Esophagus squamous epithelium (tissue), 5 donors: ENCODE measurements around the gene GRIP1. TPM values are rescaled to one million over a fixed set of nuclear protein-coding genes. Genes with fewer than 3 reads are reported as not detected.

ENCODE experiments used
- DNase-seq: peaks from one replicate; lab custom pipeline; 2025; lab: John Stamatoyannopoulos, UW
- H3K27ac ChIP-seq, 4 donors: fragments of 200-600 bp; sonication (generic); one replicate each; pipeline ENCODE4 v1.5.1; 2016 to 2019; ENCODE audit warnings: mild to moderate bottlenecking in 1 of 4
- H3K27me3 ChIP-seq, 4 donors: fragments of 200-600 bp; sonication (generic); 1 replicate in 3 of 4; 2 replicates in 1 of 4; pipeline versions ENCODE4 v1.5.1 to v1.6.0; 2017 to 2021; ENCODE audit warnings: antibody characterized with exemption in 1 of 4
- H3K36me3 ChIP-seq, 3 donors: fragments of 200-600 bp; sonication (generic); one replicate each; pipeline ENCODE4 v1.5.1; 2016 to 2019
- H3K4me1 ChIP-seq, 3 donors: fragments of 200-600 bp; sonication (generic); one replicate each; pipeline ENCODE4 v1.5.1; 2017 to 2019
- H3K4me3 ChIP-seq, 4 donors: fragments of 200-600 bp; sonication (generic); 1 replicate in 3 of 4; 2 replicates in 1 of 4; pipeline ENCODE4 v1.5.1; 2016 to 2019; ENCODE audit warnings: mild to moderate bottlenecking in 2 of 4, moderate library complexity in 1 of 4
- H3K9me3 ChIP-seq, 3 donors: fragments of 200-600 bp; sonication (generic); one replicate each; pipeline ENCODE4 v1.5.1; 2016 to 2019
- POLR2A ChIP-seq, 4 donors: fragments of 450-650 bp; IDR thresholded peaks; one replicate each; pipeline ENCODE4 v1.6.1; 2017; ENCODE audit warnings: antibody characterized with exemption in 4 of 4, mild to moderate bottlenecking in 4 of 4, moderate library complexity in 3 of 4
- WGBS, 2 donors: methylation state at CpG; one replicate each; pipeline ENCODE4 v1.1.5; 2018; 5-methylcytosine and 5-hydroxymethylcytosine counted together
- intact Hi-C: fragments of 100-400 bp; cut with DNase I; formaldehyde crosslinking; loops from one replicate; pipeline ENCODE4 v1.15.0; 2022
- total RNA-seq, 4 donors: library from RNA; depleted of rRNA; stranded (reverse); fragments of >200 nt; gene quantifications; one replicate each; pipeline ENCODE4 v1.1.0, GENCODE V29; 2016
- TF ChIP-seq, protein P1 (sequence below), 6 experiments: fragments of 450-650 bp in 4 of 6; fragments of 200-600 bp in 2 of 6; sonication (generic) in 2 of 6; IDR thresholded peaks; one replicate each; pipeline ENCODE4 v1.5.1; 2016 to 2019; ENCODE audit warnings: antibody characterized with exemption in 6 of 6, mild to moderate bottlenecking in 4 of 6, moderate library complexity in 4 of 6
- donor health status: DM: yes; HTN: yes; CAD: no.

The GRIP1 gene
- total RNA-seq, 4 donors from 2014 or later, result 4.9 to 15.9 (median 11.0) TPM

DNA sequence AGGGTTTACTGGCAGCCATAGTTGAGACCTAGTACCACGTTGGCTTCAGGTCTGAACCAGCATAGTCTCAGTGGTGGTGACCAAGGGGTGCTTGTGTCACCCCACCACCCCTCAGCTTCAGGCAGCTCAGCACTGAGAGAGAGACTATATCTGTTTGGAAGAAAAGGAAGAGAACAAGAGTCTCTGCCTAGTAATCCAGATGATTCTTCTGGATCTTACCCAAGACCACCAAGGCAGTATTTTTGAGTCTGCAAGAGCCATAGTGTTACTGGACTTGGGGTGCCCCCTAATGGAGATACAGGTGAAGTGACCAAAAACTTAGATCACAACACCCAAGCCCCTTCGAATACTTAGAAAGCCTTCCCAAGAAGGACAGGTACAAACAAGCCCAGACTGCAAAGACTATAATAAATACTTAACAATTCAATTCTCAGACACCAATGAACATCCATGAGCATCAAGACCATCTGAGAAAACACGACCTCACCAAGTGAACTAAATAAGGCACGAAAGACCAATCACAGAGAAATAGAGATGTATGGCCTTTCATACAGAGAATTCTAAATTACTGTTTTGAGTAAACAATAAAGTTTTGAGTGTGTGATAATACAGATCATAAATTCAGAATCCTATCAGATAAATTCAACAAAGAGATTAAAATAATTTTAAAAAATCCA is 269.5 kb downstream of the GRIP1 start:
- H3K27ac ChIP-seq, result no peak overlapping the region
- 51 to 69% methylated on average over 3 of the region's 4 CpGs for WGBS, 2 donors
- peaks cover 0 to 3% (median 0%) of the 10 kb centered on the region in 3 donors for H3K4me1 ChIP-seq
- no peak for TF ChIP-seq POLR2A (IDR thresholded peaks at IDR 0.05)
- TF ChIP-seq, protein P1, sequence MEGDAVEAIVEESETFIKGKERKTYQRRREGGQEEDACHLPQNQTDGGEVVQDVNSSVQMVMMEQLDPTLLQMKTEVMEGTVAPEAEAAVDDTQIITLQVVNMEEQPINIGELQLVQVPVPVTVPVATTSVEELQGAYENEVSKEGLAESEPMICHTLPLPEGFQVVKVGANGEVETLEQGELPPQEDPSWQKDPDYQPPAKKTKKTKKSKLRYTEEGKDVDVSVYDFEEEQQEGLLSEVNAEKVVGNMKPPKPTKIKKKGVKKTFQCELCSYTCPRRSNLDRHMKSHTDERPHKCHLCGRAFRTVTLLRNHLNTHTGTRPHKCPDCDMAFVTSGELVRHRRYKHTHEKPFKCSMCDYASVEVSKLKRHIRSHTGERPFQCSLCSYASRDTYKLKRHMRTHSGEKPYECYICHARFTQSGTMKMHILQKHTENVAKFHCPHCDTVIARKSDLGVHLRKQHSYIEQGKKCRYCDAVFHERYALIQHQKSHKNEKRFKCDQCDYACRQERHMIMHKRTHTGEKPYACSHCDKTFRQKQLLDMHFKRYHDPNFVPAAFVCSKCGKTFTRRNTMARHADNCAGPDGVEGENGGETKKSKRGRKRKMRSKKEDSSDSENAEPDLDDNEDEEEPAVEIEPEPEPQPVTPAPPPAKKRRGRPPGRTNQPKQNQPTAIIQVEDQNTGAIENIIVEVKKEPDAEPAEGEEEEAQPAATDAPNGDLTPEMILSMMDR (IDR thresholded peaks at IDR 0.05), result peak in 5 of 6 experiments; percentile 44 to 66 (median 49)
- no peaks in the 10 kb centered on the region for H3K27me3 ChIP-seq
- intact Hi-C loops, result no loop called here
- DNase-seq, result no peak
- no peaks in the 10 kb centered on the region for H3K9me3 ChIP-seq
- no peaks in the 10 kb centered on the region for H3K36me3 ChIP-seq
- no peak overlapping the region for H3K4me3 ChIP-seq

DNA sequence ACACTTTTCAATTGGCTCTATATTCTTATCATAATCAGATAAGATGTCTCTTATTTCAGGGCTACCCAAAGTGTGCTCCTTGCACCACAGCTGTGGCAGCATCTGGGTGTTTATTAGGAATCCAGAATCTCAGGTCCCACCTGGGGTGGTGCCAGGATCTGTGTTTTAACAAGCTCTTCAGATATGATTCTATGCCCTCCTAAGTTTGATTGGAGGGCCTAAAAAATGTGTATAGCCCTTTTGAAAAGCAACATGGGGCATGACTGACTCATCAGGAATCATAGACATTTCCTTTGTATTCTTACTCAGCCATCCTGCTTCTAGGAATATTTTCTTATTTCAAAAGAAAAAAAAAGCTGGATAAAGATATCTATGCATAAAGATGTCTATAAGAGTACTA is 273.5 kb downstream of the GRIP1 start:
- Histone ChIP-seq H3K4me1 (peaks cover 0 to 3% (median 0%) of the 10 kb centered on the region in 3 donors), H3K9me3 (no peaks in the 10 kb centered on the region), H3K27me3 (no peaks in the 10 kb centered on the region), H3K4me3 (no peak overlapping the region), H3K27ac (no peak overlapping the region), H3K36me3 (no peaks in the 10 kb centered on the region)
- intact Hi-C loops, result no loop called here
- no peak for DNase-seq
- TF ChIP-seq POLR2A (IDR thresholded peaks at IDR 0.05), result no peak
- TF ChIP-seq, protein P1 (IDR thresholded peaks at IDR 0.05), result no peak

DNA sequence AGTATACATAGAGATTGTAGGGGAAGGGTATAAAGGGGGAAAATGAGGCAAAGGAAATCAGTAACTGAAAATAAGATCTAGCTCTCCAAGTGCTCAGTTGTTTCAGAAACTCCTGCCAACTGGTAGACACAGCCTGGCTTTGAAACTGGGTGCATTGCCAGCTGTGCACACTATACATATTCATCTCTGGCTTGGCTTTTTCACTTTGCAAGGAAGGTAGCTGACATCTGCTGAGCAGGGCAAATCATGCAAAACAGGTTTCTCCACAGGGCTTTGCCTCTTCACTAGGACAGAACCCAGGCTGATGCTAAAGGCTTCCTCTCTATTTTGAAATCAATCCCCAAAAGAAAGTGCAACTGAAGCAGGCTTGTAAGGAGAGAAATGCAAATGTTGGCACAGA is 275.1 kb downstream of the GRIP1 start:
- intact Hi-C loops, result no loop called here
- no peak overlapping the region for H3K27ac ChIP-seq
- no peak for DNase-seq

DNA sequence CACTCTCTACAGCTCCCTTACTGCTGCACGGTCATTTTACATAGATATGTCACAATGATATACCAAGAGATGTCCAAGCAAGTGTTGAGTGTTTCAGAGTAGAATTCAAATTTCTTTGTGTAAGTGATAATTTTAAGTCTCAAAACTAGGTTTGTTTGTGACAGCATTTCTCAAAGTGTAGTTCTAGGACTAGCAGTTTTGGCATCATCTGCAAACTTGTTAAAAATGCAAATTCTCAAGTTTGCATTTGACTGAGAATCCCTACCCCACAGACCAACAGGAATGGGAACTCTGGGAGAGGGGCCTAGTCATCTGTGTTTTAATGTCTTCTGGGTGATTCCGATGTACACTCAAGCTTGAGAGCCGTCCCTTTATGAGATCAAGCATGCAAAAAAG is 279.0 kb downstream of the GRIP1 start:
- Histone ChIP-seq H3K36me3 (no peaks in the 10 kb centered on the region), H3K27ac (no peak overlapping the region), H3K4me3 (no peak overlapping the region), H3K27me3 (no peaks in the 10 kb centered on the region), H3K4me1 (peaks cover 0 to 10% (median 0%) of the 10 kb centered on the region in 3 donors), H3K9me3 (no peaks in the 10 kb centered on the region)
- no peak for TF ChIP-seq POLR2A (IDR thresholded peaks at IDR 0.05)
- TF ChIP-seq, protein P1 (IDR thresholded peaks at IDR 0.05), result no peak
- intact Hi-C loops, result no loop called here
- WGBS, 2 donors, result 81 to 87% methylated on average over 3 of the region's 3 CpGs
- DNase-seq, result no peak

More for the DNA sequence above, 275.1 kb downstream of the GRIP1 start:
- H3K27me3 ChIP-seq, result no peaks in the 10 kb centered on the region
- TF ChIP-seq POLR2A (IDR thresholded peaks at IDR 0.05), result no peak
- TF ChIP-seq, protein P1 (IDR thresholded peaks at IDR 0.05), result no peak
- H3K4me3 ChIP-seq, result no peak overlapping the region
- H3K9me3 ChIP-seq, result no peaks in the 10 kb centered on the region
- no peaks in the 10 kb centered on the region for H3K36me3 ChIP-seq
- peaks cover 0 to 11% (median 0%) of the 10 kb centered on the region in 3 donors for H3K4me1 ChIP-seq

DNA sequence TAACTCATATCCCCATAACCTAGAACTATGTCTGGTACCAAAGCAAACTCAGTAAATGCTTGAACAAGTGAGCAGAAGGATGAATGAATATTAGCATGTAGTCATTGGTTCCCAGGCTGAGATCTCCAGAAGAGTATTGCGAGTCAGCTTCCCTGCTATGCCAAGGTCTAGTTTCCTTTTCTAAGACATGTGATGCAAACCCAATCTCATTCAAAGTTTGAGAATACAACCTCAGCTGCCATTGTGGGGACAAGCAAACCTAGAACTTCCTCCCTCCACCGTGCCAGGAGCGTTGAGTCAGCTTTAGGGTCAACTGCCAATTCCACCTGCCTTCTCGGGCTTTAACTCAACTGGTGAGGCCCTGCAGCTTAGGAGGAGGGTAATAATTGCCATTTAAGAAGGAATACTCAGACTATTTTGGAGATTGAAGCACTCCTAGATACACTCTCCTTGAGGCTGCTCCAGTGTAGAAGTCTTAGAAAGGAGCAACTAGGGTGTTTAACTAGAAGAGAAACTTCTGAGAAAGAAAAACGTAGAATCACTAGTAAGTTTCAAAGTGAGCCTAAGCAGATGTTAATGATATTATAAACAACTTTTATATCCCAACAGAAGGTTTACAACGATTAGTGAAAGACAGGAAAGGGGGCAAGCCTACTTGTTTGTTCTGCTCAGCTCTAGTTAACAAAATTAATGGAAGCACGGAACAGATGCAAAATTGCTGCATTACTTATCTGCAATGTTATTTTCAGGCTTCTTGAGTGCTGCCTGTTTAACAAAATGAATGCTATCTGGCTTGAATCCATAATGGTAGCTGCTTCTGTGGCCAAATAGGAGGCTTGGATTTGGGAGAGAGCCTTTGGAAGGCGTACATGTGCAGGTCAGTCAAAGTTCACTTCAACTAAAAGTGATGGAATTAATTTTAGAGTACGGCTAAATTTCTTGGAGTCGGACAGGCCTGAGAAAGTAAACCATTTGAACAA is 279.7 kb downstream of the GRIP1 start:
- no peak for DNase-seq
- no peaks in the 10 kb centered on the region for H3K27me3 ChIP-seq
- H3K36me3 ChIP-seq, result no peaks in the 10 kb centered on the region
- H3K27ac ChIP-seq, result no peak overlapping the region
- peaks cover 0 to 10% (median 0%) of the 10 kb centered on the region in 3 donors for H3K4me1 ChIP-seq
- TF ChIP-seq, protein P1 (IDR thresholded peaks at IDR 0.05), result no peak
- TF ChIP-seq POLR2A (IDR thresholded peaks at IDR 0.05), result no peak
- intact Hi-C loops, result no loop called here
- no peaks in the 10 kb centered on the region for H3K9me3 ChIP-seq
- WGBS, 2 donors, result 48 to 70% methylated on average over 7 to 10 of the region's 10 CpGs
- no peak overlapping the region for H3K4me3 ChIP-seq
